Testis (tissue), 2 donors: ENCODE results near the gene NAA80.

Experiments used
- POLR2A ChIP-seq: fragments of 450-650 bp; IDR thresholded peaks from one replicate; pipeline ENCODE4 v1.6.1; 2017; ENCODE audit warnings: antibody characterized with exemption, mild to moderate bottlenecking, moderate library complexity
- TF ChIP-seq, protein P1 (sequence below), 3 experiments: fragments of 450-650 bp in 2 of 3; fragments of 200-600 bp in 1 of 3; sonication (generic) in 1 of 3; IDR thresholded peaks; one replicate each; pipeline ENCODE4 v1.5.1; 2016 to 2019; ENCODE audit warnings: antibody characterized with exemption in 3 of 3, mild to moderate bottlenecking in 2 of 3, moderate library complexity in 1 of 3

DNA sequence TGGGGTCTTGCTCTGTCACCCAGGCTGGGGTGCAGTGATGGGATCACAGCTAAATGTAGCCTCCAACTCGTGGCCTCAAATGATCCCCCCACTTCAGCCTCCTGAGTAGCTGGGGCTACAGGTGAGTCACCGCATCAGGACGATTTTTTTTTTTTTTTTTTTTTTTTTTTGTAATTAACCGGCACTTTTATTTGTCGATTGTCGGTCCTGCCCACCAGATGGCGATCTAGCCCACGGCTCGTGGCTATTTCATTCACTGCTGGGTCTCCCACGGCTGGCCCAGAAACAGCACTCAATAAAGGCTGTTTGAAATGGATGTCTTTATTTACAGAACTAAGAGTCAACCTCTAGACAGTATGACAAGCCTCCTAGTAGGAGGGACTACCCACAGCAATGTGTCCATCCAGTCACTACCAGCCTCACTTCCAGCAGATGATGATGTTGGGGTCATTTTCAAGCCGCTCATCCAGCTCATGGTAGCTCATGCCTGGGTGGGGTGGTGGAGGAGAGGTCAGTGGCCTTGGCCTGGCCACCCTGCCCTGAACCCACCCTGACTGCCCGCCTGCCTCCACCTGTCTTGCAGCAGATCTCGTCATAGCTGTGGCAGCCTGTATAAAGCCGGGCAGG, 48.1 kb upstream of the NAA80 start:
- TF ChIP-seq, protein P1, sequence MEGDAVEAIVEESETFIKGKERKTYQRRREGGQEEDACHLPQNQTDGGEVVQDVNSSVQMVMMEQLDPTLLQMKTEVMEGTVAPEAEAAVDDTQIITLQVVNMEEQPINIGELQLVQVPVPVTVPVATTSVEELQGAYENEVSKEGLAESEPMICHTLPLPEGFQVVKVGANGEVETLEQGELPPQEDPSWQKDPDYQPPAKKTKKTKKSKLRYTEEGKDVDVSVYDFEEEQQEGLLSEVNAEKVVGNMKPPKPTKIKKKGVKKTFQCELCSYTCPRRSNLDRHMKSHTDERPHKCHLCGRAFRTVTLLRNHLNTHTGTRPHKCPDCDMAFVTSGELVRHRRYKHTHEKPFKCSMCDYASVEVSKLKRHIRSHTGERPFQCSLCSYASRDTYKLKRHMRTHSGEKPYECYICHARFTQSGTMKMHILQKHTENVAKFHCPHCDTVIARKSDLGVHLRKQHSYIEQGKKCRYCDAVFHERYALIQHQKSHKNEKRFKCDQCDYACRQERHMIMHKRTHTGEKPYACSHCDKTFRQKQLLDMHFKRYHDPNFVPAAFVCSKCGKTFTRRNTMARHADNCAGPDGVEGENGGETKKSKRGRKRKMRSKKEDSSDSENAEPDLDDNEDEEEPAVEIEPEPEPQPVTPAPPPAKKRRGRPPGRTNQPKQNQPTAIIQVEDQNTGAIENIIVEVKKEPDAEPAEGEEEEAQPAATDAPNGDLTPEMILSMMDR (IDR thresholded peaks at IDR 0.05): peak; percentile 44 to 54 (median 50)
- TF ChIP-seq POLR2A: no peak
